Thyroid gland (tissue), 4 donors: ENCODE results near the gene ACBD6. TPM values are rescaled to one million over a fixed set of nuclear protein-coding genes. Genes with fewer than 3 reads are reported as not detected.

ENCODE experiments used
- DNase-seq, 2 donors: peaks; one replicate each; pipeline ENCODE4 v3.0.0-alpha.2; 2019
- H3K27ac ChIP-seq, 3 donors: fragments of 200-600 bp; sonication (generic); 1 replicate in 2 of 3; 2 replicates in 1 of 3; pipeline ENCODE4 v1.5.1; 2016 to 2019; ENCODE audit warnings: mild to moderate bottlenecking in 1 of 3, moderate library complexity in 1 of 3
- H3K27me3 ChIP-seq: fragments of 200-600 bp; sonication (generic); one replicate; pipeline ENCODE4 v1.5.1; 2019
- H3K36me3 ChIP-seq, 2 donors: fragments of 200-600 bp; sonication (generic); one replicate each; pipeline ENCODE4 v1.5.1; 2016 to 2019
- H3K4me1 ChIP-seq, 2 donors: fragments of 200-600 bp; sonication (generic); one replicate each; pipeline ENCODE4 v1.5.1; 2017 to 2019
- H3K4me3 ChIP-seq, 3 donors: fragments of 200-600 bp; sonication (generic); replicated peaks in 1 of 3; 1 replicate in 2 of 3; 2 replicates in 1 of 3; pipeline ENCODE4 v1.5.1; 2016; ENCODE audit warnings: mild to moderate bottlenecking in 1 of 3
- H3K9me3 ChIP-seq: fragments of 200-600 bp; sonication (generic); one replicate; pipeline ENCODE4 v1.5.1; 2017
- POLR2A ChIP-seq, 2 donors: fragments of 450-650 bp; IDR thresholded peaks; one replicate each; pipeline ENCODE4 v1.6.1; 2017; ENCODE audit warnings: antibody characterized with exemption in 2 of 2, mild to moderate bottlenecking in 2 of 2, moderate library complexity in 1 of 2
- WGBS, 2 donors: methylation state at CpG; one replicate each; pipeline ENCODE4 v1.1.5; 2017; 5-methylcytosine and 5-hydroxymethylcytosine counted together
- intact Hi-C: fragments of 100-400 bp; cut with DNase I; formaldehyde crosslinking; loops from one replicate; pipeline ENCODE4 v1.15.1; 2023
- total RNA-seq, 4 donors: library from RNA; depleted of rRNA; stranded (reverse); fragments of >200 nt; gene quantifications; one replicate each; pipeline ENCODE4 v1.2.3, GENCODE V29; 2016
- TF ChIP-seq, protein P1 (sequence below), 6 experiments: fragments of 200-600 bp in 3 of 6; fragments of 450-650 bp in 3 of 6; sonication (generic) in 3 of 6; IDR thresholded peaks; one replicate each; pipeline ENCODE4 v1.5.1; 2016 to 2019; ENCODE audit warnings: antibody characterized with exemption in 6 of 6, mild to moderate bottlenecking in 2 of 6, inconsistent platforms in 1 of 6, moderate library complexity in 1 of 6

The ACBD6 gene
- total RNA-seq, 4 donors from 2014 or later = 52.6 to 66.5 (median 57.2) TPM

DNA sequence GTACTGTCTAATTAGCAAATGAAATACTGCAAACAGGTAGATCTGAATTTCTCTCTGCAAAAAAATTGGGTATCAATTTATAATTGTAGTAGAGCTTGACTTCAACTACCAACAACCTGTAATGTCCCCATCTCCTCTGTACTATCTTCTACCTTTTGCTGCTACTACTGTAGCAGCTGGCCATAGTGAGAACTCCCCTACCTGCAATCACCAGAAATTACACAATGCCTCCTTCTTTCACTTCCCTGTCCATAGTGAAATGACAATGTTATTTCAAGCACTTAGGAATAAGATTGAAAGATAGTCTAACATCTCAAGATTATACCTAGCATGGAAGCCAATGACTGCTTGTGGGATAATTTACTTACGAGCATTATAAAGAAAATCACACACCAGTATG is 100.4 kb downstream of the ACBD6 start:
- no peak for TF ChIP-seq POLR2A (IDR thresholded peaks at IDR 0.05)
- TF ChIP-seq, protein P1, sequence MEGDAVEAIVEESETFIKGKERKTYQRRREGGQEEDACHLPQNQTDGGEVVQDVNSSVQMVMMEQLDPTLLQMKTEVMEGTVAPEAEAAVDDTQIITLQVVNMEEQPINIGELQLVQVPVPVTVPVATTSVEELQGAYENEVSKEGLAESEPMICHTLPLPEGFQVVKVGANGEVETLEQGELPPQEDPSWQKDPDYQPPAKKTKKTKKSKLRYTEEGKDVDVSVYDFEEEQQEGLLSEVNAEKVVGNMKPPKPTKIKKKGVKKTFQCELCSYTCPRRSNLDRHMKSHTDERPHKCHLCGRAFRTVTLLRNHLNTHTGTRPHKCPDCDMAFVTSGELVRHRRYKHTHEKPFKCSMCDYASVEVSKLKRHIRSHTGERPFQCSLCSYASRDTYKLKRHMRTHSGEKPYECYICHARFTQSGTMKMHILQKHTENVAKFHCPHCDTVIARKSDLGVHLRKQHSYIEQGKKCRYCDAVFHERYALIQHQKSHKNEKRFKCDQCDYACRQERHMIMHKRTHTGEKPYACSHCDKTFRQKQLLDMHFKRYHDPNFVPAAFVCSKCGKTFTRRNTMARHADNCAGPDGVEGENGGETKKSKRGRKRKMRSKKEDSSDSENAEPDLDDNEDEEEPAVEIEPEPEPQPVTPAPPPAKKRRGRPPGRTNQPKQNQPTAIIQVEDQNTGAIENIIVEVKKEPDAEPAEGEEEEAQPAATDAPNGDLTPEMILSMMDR (IDR thresholded peaks at IDR 0.05) = no peak
- WGBS, 2 donors = 92 to 97% methylated on average over 1 of the region's 1 CpG
- Histone ChIP-seq H3K27me3 (no peaks in the 10 kb centered on the region), H3K4me1 (no peaks in the 10 kb centered on the region), H3K36me3 (no peaks in the 10 kb centered on the region), H3K4me3 (no peak overlapping the region), H3K9me3 (no peaks in the 10 kb centered on the region), H3K27ac (no peak overlapping the region)
- intact Hi-C loops = no loop called here
- no peak for DNase-seq

DNA sequence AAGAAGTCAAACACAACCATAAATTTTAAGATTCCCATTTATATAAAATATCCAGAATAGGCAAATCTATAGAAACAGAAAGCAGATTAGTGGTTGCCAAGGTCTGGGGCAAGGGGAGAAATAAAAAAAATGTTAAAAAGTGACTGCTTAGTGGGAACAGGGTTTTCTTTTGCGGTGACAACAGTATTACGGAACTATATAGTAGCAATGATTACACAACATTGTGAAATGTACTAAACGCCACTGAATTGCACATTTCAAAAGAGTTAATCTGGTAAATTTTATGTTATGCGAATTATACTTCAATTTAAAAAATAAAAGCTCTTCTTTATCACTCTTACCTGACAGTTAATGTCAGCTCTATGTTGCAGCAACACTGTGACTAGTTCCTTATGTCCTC is 105.2 kb downstream of the ACBD6 start:
- Histone ChIP-seq H3K27ac (no peak overlapping the region), H3K4me1 (no peaks in the 10 kb centered on the region), H3K9me3 (no peaks in the 10 kb centered on the region), H3K4me3 (no peak overlapping the region), H3K36me3 (no peaks in the 10 kb centered on the region), H3K27me3 (no peaks in the 10 kb centered on the region)
- intact Hi-C loops = no loop called here
- no peak for DNase-seq
- TF ChIP-seq, protein P1 (IDR thresholded peaks at IDR 0.05) = no peak
- TF ChIP-seq POLR2A (IDR thresholded peaks at IDR 0.05) = no peak
- 71 to 72% methylated on average over 4 of the region's 4 CpGs for WGBS, 2 donors

DNA sequence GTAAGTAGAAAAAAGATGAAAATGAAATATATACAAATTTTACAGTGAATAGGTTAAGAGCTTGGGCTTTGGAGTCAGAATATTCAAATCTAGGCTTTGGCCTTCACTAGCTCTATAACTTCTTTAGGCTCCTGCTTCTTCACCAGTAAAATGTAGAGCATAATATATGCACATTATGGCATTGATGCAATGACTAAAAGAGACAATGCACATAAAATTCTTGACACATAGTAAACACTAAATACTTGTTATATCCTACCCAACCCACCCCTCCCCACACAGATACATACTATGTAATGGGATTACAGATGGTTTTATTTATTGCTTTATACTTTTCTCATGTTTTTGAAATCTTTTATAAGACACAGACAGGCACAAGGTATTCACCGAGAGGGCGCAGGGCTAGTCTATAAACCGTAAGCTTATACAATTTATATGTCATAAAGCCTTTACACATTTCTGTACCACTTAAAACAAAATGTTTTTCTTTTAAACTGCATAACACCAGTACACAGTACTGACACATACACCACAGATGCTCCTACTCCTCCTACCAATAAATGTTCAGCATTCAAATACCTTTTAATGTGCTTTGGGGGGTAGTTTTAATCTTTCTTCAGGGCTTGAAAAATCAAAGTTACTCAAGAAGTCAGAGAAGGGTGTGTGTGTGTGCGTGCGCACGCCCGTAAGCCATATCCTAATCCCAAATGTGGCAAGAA is 109.8 kb downstream of the ACBD6 start:
- 99% methylated on average over 7 of the region's 7 CpGs for WGBS, 2 donors
- no peaks in the 10 kb centered on the region for H3K27me3 ChIP-seq
- DNase-seq = no peak
- no peak for TF ChIP-seq POLR2A (IDR thresholded peaks at IDR 0.05)
- TF ChIP-seq, protein P1 (IDR thresholded peaks at IDR 0.05) = no peak
- no peaks in the 10 kb centered on the region for H3K9me3 ChIP-seq
- H3K27ac ChIP-seq = no peak overlapping the region
- intact Hi-C loops = no loop called here
- no peaks in the 10 kb centered on the region for H3K4me1 ChIP-seq
- H3K4me3 ChIP-seq = no peak overlapping the region
- H3K36me3 ChIP-seq = no peaks in the 10 kb centered on the region

DNA sequence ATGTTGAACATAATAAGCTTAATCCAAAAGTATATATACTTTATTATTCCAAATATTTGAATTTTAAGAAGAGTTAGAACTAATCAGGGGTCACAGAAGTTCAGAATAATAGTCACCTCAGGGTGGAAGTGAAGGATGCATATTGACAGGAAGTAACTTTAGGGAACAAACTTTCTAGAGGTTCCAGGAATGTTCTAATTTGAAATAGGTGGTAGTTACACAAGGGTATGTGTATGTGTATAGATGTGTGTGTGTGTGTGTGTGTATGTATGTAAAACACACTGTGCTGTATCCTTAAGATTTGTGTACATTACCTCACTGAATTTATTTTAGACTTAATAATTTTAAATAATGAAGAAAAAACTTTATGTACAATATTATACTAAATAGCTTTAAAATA is 110.4 kb downstream of the ACBD6 start:
- H3K9me3 ChIP-seq = no peaks in the 10 kb centered on the region
- intact Hi-C loops = no loop called here
- H3K4me3 ChIP-seq = no peak overlapping the region
- H3K36me3 ChIP-seq = no peaks in the 10 kb centered on the region
- no peaks in the 10 kb centered on the region for H3K27me3 ChIP-seq
- no peaks in the 10 kb centered on the region for H3K4me1 ChIP-seq
- H3K27ac ChIP-seq = no peak overlapping the region
- TF ChIP-seq, protein P1 (IDR thresholded peaks at IDR 0.05) = no peak
- TF ChIP-seq POLR2A (IDR thresholded peaks at IDR 0.05) = no peak
- DNase-seq = no peak

DNA sequence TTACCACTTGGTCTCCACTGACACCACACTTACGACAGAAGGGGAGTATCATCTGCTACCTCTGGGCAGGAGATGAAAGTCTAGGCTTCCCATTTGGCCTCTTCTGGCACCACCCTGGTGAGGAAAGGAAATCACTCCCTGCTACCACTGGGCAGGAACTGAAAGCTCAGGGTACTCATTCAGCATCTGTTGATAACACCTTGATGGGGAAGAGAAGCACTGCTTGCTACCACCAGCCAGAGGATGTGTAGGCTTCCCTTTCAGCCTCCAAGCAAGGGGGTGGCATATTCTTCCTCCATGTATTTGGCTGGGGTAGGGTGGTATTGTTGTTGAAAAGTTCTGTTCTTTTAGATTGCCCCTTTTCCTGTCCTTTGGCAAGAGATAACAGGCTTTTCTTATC is 115.0 kb downstream of the ACBD6 start:
- H3K27ac ChIP-seq = no peak overlapping the region
- intact Hi-C loops = no loop called here
- no peaks in the 10 kb centered on the region for H3K9me3 ChIP-seq
- no peaks in the 10 kb centered on the region for H3K27me3 ChIP-seq
- H3K36me3 ChIP-seq = no peaks in the 10 kb centered on the region
- TF ChIP-seq, protein P1 (IDR thresholded peaks at IDR 0.05) = no peak
- no peak for TF ChIP-seq POLR2A (IDR thresholded peaks at IDR 0.05)
- DNase-seq = no peak
- H3K4me1 ChIP-seq = no peaks in the 10 kb centered on the region
- no peak overlapping the region for H3K4me3 ChIP-seq
- 100% methylated on average over 1 of the region's 1 CpG for WGBS, 2 donors
